GM18498 (cell line): Measurements from ENCODE around the gene SETD3.

ENCODE experiments used
- ATAC-seq: cut with Tn5 transposase; IDR thresholded peaks from one replicate; pipeline ENCODE4 v1.9.1; 2021; ENCODE audit warnings: mild to moderate bottlenecking, moderate library complexity; ENCODE audit not compliant: unreplicated experiment

The SETD3 gene

GRCh38 chr14:99461411-99462085 is 19.1 kb downstream of the SETD3 start:
- no peak for ATAC-seq

DNA sequence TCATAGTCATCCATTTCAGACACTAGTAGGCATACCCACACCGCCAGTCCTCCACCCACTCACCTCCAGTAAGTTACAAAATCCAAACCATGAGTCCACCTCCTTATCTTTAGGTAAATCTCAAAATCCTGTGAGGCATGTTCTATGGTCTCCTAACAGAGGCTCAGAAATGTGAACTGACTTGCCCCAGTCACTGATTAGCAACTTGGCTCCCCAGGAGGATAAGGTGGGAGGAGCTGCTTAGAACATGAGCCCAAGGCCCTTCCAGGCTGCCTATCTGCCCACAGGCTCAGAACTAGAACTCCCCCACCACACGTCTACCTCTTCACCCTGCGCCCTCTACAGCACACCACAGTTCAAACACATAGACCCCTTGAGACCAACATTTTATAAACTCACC is 19.9 kb downstream of the SETD3 start:
- no peak for ATAC-seq

GRCh38 chr14:99459481-99460100 is 21.1 kb downstream of the SETD3 start:
- ATAC-seq, result no peak

DNA sequence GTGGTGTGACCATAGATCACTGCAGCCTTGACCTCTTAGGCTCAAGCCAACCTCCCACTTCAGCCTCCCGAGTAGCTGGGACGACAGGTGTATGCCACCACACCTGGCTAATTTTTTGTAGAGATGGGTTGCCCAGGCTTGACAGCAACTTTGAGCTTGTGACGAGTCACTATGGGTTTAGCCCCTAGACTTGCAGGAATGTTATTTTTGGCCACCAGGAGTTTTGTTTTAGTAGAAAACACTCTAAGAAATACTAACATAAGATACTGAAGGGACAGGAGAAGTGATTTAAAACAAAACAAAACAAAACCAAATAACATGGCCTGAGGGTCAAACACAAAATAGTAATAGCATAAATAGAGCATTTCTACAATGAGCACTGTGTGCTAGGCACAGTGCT is 26.4 kb downstream of the SETD3 start:
- no peak for ATAC-seq

DNA sequence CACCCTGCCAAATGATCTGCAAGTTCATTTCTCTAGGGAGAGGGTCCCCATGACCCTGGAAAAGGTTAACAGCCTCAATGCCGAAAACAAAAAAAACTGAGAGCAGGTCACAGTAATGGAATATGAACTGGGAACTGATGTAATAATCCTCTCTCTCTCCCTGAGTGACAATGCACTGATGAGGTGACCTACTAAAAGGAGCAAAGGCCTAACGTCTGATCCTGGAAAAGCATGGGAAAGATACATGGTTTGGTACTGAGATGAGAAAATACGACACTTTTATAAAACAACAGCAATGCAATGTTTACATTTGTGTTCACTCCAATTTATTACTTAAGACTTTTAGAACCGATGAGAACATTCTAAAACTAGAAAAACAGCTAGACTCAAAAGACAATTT is 27.7 kb downstream of the SETD3 start:
- no peak for ATAC-seq

DNA sequence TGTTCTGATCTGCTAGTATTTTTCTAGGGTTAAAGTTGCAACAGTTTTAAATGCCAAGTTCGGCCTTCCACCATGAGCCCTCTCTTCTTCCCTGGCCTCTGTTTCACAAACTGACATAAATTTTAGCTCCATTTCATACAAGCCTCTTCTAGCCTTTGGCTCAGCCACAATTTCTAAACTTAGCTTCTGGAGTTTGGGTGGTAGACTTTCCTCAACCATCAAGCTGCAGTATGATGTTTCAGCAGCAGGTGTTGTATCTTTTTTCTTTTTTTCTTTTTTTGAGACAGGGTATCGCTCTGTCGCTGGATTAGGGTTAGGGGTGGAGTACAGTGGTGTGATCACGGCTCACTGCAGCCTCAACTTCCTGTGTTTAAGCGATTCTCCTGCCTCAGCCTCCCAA is 29.4 kb downstream of the SETD3 start:
- no peak for ATAC-seq

DNA sequence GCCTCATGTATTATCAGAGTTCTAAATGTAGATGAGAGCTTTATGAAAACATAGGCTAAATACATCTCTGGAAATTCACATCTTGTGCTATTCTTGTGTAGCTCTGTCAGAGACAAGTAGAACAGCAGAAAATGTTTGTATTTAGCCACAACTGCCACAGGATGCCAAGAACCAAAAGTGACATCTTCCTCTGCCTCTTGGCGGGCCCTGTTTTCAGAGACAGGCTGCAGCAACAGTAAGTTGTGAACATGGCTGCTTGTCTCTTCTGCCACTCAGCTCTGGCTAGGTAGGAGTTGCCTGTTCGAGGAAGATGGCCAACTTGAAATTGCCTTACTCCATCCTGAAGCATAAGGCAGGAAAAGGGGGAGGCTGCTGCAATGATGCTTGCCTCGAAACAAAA is 30.4 kb downstream of the SETD3 start:
- no peak for ATAC-seq

- no peak for ATAC-seq
Observed at GRCh38 chr14:99447739-99448138, 32.9 kb downstream of the SETD3 start.

DNA sequence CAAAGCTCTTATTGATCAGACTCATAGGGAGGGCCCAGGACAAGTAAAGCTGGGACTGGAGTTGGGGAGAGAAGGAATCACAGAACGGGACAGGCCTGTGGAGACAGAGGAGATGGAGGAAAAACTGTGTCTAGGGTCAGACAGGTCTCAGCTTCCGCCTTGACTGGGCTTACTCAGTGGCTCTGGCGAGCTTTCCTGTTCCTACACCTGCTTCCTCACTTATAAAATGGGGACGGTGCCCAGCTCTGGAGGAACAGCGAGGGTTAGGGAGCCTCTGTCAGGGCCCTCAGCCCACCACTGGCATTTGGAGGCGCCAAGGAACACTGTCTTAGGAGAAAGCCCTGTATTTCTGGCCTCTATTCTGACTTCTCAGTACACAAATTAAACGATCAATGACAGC is 34.7 kb downstream of the SETD3 start:
- no peak for ATAC-seq

- peak; percentile 55 for ATAC-seq
Observed at GRCh38 chr14:99441918-99442317, 38.7 kb downstream of the SETD3 start.

DNA sequence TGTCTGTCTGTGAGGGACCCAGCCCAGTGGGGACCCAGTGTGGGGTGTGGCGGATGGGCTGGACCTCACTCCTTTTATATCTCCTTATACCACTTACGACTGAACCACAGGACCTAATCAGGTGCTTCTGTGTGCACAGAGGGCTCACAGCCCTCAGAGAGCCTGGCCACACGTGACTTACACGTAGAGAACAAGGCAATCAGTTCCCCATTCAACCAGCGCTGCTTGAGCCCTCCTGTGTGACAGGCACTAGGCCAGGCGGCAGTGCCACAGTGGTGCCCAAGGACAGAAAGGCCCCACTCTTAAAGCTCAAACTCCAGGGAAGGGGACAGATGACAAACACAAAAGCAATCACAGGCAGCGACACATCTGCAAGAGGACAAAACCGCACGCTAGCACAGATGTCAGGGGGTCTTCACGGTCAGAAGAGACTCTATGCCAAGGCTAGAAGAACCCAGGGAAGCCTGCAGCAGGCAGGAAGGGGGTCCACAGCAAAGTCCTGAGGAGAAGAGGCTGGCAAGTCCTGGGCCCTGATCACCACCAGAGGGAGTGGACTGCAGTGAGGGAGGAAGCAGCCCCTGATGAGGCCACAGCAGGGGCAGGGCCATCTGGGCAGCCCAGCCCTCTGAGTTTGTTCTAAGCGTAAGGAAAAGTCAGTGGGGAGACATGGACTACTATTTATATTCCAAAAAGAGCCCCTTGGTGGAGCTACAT is 39.3 kb downstream of the SETD3 start:
- no peak for ATAC-seq

GRCh38 chr14:99440278-99440677 is 40.4 kb downstream of the SETD3 start:
- no peak for ATAC-seq

DNA sequence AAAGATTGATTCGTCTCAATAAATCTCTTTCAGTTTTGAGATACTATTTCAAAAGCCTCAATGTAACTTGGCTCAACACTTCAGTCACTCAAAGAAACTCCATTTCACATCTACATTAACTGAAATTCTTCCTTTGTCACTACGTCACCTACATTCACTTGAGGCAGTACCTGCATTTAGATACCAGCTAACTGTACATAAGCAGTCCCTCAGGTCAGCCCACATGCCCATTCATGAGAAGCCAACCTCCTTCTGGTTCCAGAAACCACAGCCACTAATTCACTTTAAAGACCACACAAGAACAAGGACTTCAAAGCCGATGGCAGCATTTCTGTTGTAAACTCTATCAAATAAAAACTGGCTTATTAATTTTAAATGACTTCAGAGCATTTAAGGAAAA is 43.0 kb downstream of the SETD3 start:
- no peak for ATAC-seq

- no peak for ATAC-seq
Observed at GRCh38 chr14:99436247-99437180, 44.1 kb downstream of the SETD3 start.

GRCh38 chr14:99435327-99435726 is 45.3 kb downstream of the SETD3 start:
- ATAC-seq, result no peak

- no peak for ATAC-seq
Observed at GRCh38 chr14:99432485-99432884, 48.2 kb downstream of the SETD3 start.

DNA sequence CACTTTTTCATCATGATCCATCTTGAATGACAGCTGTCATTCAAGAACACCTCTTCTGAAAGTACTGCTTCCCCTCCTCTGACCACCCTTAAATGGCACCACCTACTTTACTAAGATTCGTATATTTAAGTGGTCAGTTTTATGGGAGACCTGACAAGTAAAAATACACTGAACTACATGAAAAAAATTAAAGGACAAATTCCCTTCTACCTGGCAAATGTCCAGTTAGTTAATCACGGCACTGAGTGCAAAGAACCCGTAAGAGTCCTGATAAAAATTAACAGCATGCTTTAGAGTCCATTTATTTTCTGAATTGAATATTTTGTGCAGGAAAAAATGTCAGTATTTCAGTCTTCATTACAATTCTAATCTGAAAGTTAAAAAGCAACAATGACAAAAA is 48.7 kb downstream of the SETD3 start:
- no peak for ATAC-seq

DNA sequence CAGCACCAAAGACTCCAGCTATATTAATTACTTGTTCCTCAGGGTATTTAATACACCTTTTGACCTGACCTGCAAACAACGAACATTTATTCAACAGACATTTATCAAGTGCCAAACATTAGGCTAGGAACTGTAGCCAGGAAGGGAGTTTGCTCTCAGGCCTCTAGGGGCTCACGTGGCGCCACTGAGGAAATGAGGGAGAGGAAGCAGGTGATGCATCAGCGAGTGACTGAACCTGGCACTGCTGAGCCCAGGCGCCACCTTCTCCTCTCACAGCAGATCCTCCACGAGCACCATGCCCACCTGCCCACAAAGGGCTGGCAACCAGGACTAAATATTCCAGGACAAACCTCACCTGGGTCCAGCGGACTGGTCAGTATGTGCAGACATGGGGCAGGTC is 50.2 kb downstream of the SETD3 start:
- ATAC-seq, result no peak

DNA sequence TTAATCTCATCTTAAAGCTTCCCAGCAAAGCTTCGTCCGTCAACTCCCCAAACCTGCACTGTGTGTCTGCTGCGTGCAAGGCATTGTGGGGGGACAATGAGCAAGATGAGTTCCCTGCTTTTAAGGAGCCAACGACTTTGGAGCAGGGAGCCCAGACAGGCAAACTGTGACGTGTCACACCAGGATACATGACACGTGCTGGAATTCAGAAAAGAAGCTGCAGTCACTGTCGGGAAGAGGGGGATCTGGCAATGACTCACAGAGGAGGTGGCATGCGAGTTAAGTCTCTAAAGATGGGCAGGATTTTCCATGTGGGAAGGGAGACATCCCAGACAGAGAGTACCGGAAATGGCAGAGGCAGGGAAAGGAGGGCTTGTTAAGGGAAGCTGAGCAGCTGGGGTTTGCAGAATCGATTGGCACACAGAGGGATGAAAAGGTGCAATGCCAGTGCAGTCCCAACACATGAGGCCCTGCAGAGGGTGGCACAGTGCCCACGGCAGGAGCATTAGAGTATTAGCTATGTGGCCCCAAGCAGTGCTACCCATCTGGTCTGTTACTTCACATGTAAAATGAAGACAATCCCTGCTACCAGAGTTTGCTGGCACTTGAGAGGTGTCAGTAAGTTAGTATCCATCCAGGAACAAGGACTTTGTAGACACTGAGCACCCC is 52.9 kb downstream of the SETD3 start:
- ATAC-seq, result no peak

GRCh38 chr14:99426813-99427346 is 53.8 kb downstream of the SETD3 start:
- no peak for ATAC-seq
